CD4-positive, alpha-beta T cell (primary cell): Measurements from ENCODE around the gene FHOD3. TPM values are rescaled to one million over a fixed set of nuclear protein-coding genes. Genes with fewer than 3 reads are reported as not detected.

Experiments used
- ATAC-seq: fragments of 200-7000 bp; cut with Tn5 transposase; one replicate; pipeline ENCODE4 v1.10.0; 2022; ENCODE audit warnings: mild to moderate bottlenecking; ENCODE audit not compliant: poor library complexity
- CTCF ChIA-PET: fragments of 350-600 bp; sonication (Branson Sonifier 250); formaldehyde crosslinking; loops from one replicate; lab custom pipeline; 2021; ENCODE audit warnings: antibody characterized with exemption, inconsistent platforms; lab: Charles Lee
- POLR2A ChIA-PET: fragments of 350-600 bp; sonication (Branson Sonifier 250); formaldehyde crosslinking; loops from one replicate; lab custom pipeline; 2021; ENCODE audit warnings: antibody characterized with exemption, inconsistent platforms; lab: Charles Lee
- DNase-seq, 14 experiments: peaks; one replicate each; pipeline ENCODE4 v3.0.0-alpha.2; 2013 to 2020; ENCODE audit warnings: mixed read lengths in 2 of 14
- H3K27ac ChIP-seq, 2 donors: one replicate each; pipeline versions ENCODE4 v1.5.1 to v1.7.0; 2013; ENCODE audit warnings: low read length in 2 of 2, low read depth in 1 of 2, mild to moderate bottlenecking in 1 of 2
- H3K27me3 ChIP-seq, 2 experiments: 1 replicate in 1 of 2; 2 replicates in 1 of 2; pipeline versions ENCODE4 v1.6.1 to v1.7.0; 2013; ENCODE audit warnings: low read length in 2 of 2, control low read depth in 1 of 2, mild to moderate bottlenecking in 1 of 2, moderate library complexity in 1 of 2; ENCODE audit not compliant: insufficient read depth in 2 of 2, control insufficient read depth in 1 of 2
- H3K36me3 ChIP-seq: one replicate; pipeline ENCODE4 v1.6.1; 2013; ENCODE audit warnings: low read length, control low read depth; ENCODE audit not compliant: insufficient read depth
- H3K4me1 ChIP-seq: one replicate; pipeline ENCODE4 v1.6.1; 2013; ENCODE audit warnings: low read length, control low read depth; ENCODE audit not compliant: insufficient read depth
- H3K4me3 ChIP-seq: one replicate; pipeline ENCODE4 v1.5.1; 2013; ENCODE audit warnings: mild to moderate bottlenecking, low read length, moderate library complexity
- H3K9me3 ChIP-seq, 2 experiments: 1 replicate in 1 of 2; 2 replicates in 1 of 2; pipeline versions ENCODE4 v1.6.1 to v1.7.0; 2013; ENCODE audit warnings: low read length in 2 of 2, mild to moderate bottlenecking in 2 of 2, control low read depth in 1 of 2, moderate library complexity in 1 of 2; ENCODE audit not compliant: control insufficient read depth in 1 of 2, insufficient read depth in 1 of 2
- H3K27ac Mint-ChIP-seq: one replicate; pipeline ENCODE4 v1.8.0; 2020; ENCODE audit warnings: mixed read lengths
- H3K27me3 Mint-ChIP-seq: one replicate; pipeline ENCODE4 v1.8.0; 2021; ENCODE audit warnings: mixed read lengths
- H3K36me3 Mint-ChIP-seq: one replicate; pipeline ENCODE4 v1.8.0; 2021; ENCODE audit warnings: low read depth, mixed read lengths
- H3K4me1 Mint-ChIP-seq: one replicate; pipeline ENCODE4 v1.8.0; 2021; ENCODE audit warnings: low read depth, mixed read lengths
- H3K4me3 Mint-ChIP-seq: one replicate; pipeline ENCODE4 v1.8.0; 2020; ENCODE audit warnings: mild to moderate bottlenecking, mixed read lengths
- H3K9me3 Mint-ChIP-seq: one replicate; pipeline ENCODE4 v1.8.0; 2020; ENCODE audit warnings: mixed read lengths
- CTCF ChIP-seq: fragments of 200-600 bp; IDR thresholded peaks from one replicate; pipeline ENCODE4 v1.8.0; 2022; ENCODE audit warnings: antibody characterized with exemption, mild to moderate bottlenecking
- intact Hi-C, 2 experiments: fragments of 100-400 bp; cut with DNase I in 1 of 2; cut with micrococcal nuclease in 1 of 2; formaldehyde crosslinking; loops; one replicate each; pipeline versions ENCODE4 v1.15.1 to v1.9.0; 2023 to 2025; cut with DNase I, micrococcal nuclease
- total RNA-seq, 174 experiments: library from RNA in 2 of 174; stranded (reverse) in 2 of 174; gene quantifications; one replicate each; pipeline ENCODE4 v1.2.3 and lab custom pipeline; 2021 to 2026

Gene FHOD3
- total RNA-seq, 2 experiments from 2014 or later: not detected

- H3K36me3 Mint-ChIP-seq: no peaks in the 10 kb centered on the region
- intact Hi-C loops: no loop called here
- TF ChIP-seq CTCF: no peak
- Histone ChIP-seq H3K4me1 (peaks cover 8% of the 10 kb centered on the region), H3K9me3 (no peaks in the 10 kb centered on the region), H3K4me3 (no peak overlapping the region), H3K36me3 (no peaks in the 10 kb centered on the region), H3K27me3 (peaks cover 0 to 5% of the 10 kb centered on the region in 2 experiments), H3K27ac (no peak overlapping the region)
- no peak for DNase-seq
- ChIA-PET CTCF (no interaction called here), POLR2A (interaction anchor here (0.5 kb wide), 1 partner anchor 882 kb away, joined by 3 read pairs; no protein-coding TSS in a partner anchor)
- peaks cover 8% of the 10 kb centered on the region for H3K27me3 Mint-ChIP-seq
- no peak overlapping the region for H3K27ac Mint-ChIP-seq
- H3K4me1 Mint-ChIP-seq: peaks cover 8% of the 10 kb centered on the region
- ATAC-seq: no peak
- no peak overlapping the region for H3K4me3 Mint-ChIP-seq
- H3K9me3 Mint-ChIP-seq: no peaks in the 10 kb centered on the region
Observed at GRCh38 chr18:36771245-36771644, 473.7 kb downstream of the FHOD3 start.

- Mint-ChIP-seq H3K9me3 (no peaks in the 10 kb centered on the region), H3K27ac (no peak overlapping the region), H3K4me3 (no peak overlapping the region), H3K27me3 (peaks cover 8% of the 10 kb centered on the region), H3K36me3 (no peaks in the 10 kb centered on the region), H3K4me1 (peaks cover 8% of the 10 kb centered on the region)
- Histone ChIP-seq H3K27me3 (peaks cover 0 to 5% of the 10 kb centered on the region in 2 experiments), H3K4me3 (no peak overlapping the region), H3K27ac (no peak overlapping the region), H3K9me3 (no peaks in the 10 kb centered on the region), H3K4me1 (peaks cover 8% of the 10 kb centered on the region), H3K36me3 (no peaks in the 10 kb centered on the region)
- ChIA-PET POLR2A (no interaction called here), CTCF (no interaction called here)
- intact Hi-C loops: no loop called here
- DNase-seq: no peak
- no peak for ATAC-seq
- TF ChIP-seq CTCF: no peak
Observed at GRCh38 chr18:36772241-36772723, 474.8 kb downstream of the FHOD3 start.

GRCh38 chr18:36775396-36775795, 477.9 kb downstream of the FHOD3 start:
- Mint-ChIP-seq H3K27ac (no peak overlapping the region), H3K4me1 (peaks cover 8% of the 10 kb centered on the region), H3K9me3 (no peaks in the 10 kb centered on the region), H3K36me3 (no peaks in the 10 kb centered on the region), H3K4me3 (no peak overlapping the region), H3K27me3 (peaks cover 8% of the 10 kb centered on the region)
- DNase-seq (no peak), ATAC-seq (no peak)
- H3K27me3 ChIP-seq: no peaks in the 10 kb centered on the region
- no peaks in the 10 kb centered on the region for H3K9me3 ChIP-seq
- no peak for TF ChIP-seq CTCF
- peaks cover 8% of the 10 kb centered on the region for H3K4me1 ChIP-seq
- intact Hi-C loops: no loop called here
- H3K4me3 ChIP-seq: no peak overlapping the region
- no peaks in the 10 kb centered on the region for H3K36me3 ChIP-seq
- H3K27ac ChIP-seq: no peak overlapping the region
- POLR2A ChIA-PET: no interaction called here
- CTCF ChIA-PET: no interaction called here
